Lower lobe of right lung (tissue), 2 donors: ENCODE results near the gene KRTAP12-3. TPM values are rescaled to one million over a fixed set of nuclear protein-coding genes. Genes with fewer than 3 reads are reported as not detected.
"Not testable (repeated sequence)": the region's sequence is repeated elsewhere in the genome, so short reads cannot be mapped to it uniquely, and the experiment has no call there.

Experiments
- ATAC-seq, 2 donors: fragments of 200-7000 bp; cut with Tn5 transposase; one replicate each; pipeline ENCODE4 v1.9.1; 2020 to 2022; ENCODE audit warnings: mild to moderate bottlenecking in 2 of 2, moderate library complexity in 2 of 2
- DNase-seq: peaks from one replicate; pipeline ENCODE4 v3.0.0-alpha.2; 2020
- H3K27ac ChIP-seq: fragments of 200-600 bp; one replicate; pipeline ENCODE4 v1.8.0; 2022
- H3K27me3 ChIP-seq: fragments of 200-600 bp; one replicate; pipeline ENCODE4 v1.8.0; 2022; ENCODE audit warnings: low read depth
- H3K36me3 ChIP-seq: fragments of 200-600 bp; one replicate; pipeline ENCODE4 v1.8.0; 2022; ENCODE audit warnings: mild to moderate bottlenecking
- H3K4me1 ChIP-seq: fragments of 200-600 bp; one replicate; pipeline ENCODE4 v1.8.0; 2022
- H3K4me3 ChIP-seq: fragments of 200-600 bp; one replicate; pipeline ENCODE4 v1.8.0; 2022; ENCODE audit warnings: mild to moderate bottlenecking
- H3K9me3 ChIP-seq: fragments of 200-600 bp; one replicate; pipeline ENCODE4 v1.8.0; 2022
- CTCF ChIP-seq: fragments of 200-600 bp; IDR thresholded peaks from one replicate; pipeline ENCODE4 v1.8.0; 2022; ENCODE audit warnings: antibody characterized with exemption, mild to moderate bottlenecking
- intact Hi-C: fragments of 100-400 bp; cut with DNase I; formaldehyde crosslinking; loops from one replicate; pipeline ENCODE4 v1.11.0; 2022
- total RNA-seq: library from RNA; stranded (reverse); fragmentation: NEBNext Ultra II Directional; extraction: Animal tissue kit (Norgen Biotek cat#: 25700); gene quantifications from one replicate; pipeline ENCODE4 v1.2.1, GENCODE V29; 2021
- donor health status: DM: no; HTN: yes; CAD: no; lungs with severe emphysema.

Gene KRTAP12-3
- total RNA-seq, 1 donor from 2014 or later, result not detected

- Histone ChIP-seq H3K9me3 (peaks cover 23% of the 10 kb centered on the region), H3K27ac (no peak overlapping the region), H3K4me1 (no peaks in the 10 kb centered on the region), H3K27me3 (peaks cover 38% of the 10 kb centered on the region), H3K36me3 (no peaks in the 10 kb centered on the region), H3K4me3 (no peak overlapping the region)
- intact Hi-C loops, result no loop called here
- ATAC-seq (no peak), DNase-seq (no peak)
- TF ChIP-seq CTCF, result no peak
These were observed 38.8 kb downstream of the KRTAP12-3 start for GRCh38 chr21:44696572-44696971.

- H3K4me1 ChIP-seq, DNase-seq, H3K4me3 ChIP-seq, H3K27ac ChIP-seq, ATAC-seq, H3K36me3 ChIP-seq, intact Hi-C loops: not testable (repeated sequence)
- peaks cover 45% of the 10 kb centered on the region for H3K27me3 ChIP-seq
- H3K9me3 ChIP-seq, result peaks cover 20% of the 10 kb centered on the region
These were observed 39.6 kb downstream of the KRTAP12-3 start, which contains the start of gene KRTAP10-12 for GRCh38 chr21:44697172-44697810. Gene KRTAP10-12 (plus strand): TSS chr21:44697172. CDS start chr21:44697202, 30 bp downstream.

- no peak overlapping the region for H3K4me3 ChIP-seq
- no peak overlapping the region for H3K27ac ChIP-seq
- DNase-seq (no peak), ATAC-seq (no peak)
- no peaks in the 10 kb centered on the region for H3K36me3 ChIP-seq
- no peak for TF ChIP-seq CTCF
- no peaks in the 10 kb centered on the region for H3K4me1 ChIP-seq
- H3K27me3 ChIP-seq, result peaks cover 50% of the 10 kb centered on the region
- H3K9me3 ChIP-seq, result peaks cover 12% of the 10 kb centered on the region
- intact Hi-C loops, result no loop called here
These were observed 40.3 kb downstream of the KRTAP12-3 start for GRCh38 chr21:44697811-44698734.

- Histone ChIP-seq H3K27me3 (peaks cover 63% of the 10 kb centered on the region), H3K4me3 (no peak overlapping the region), H3K36me3 (no peaks in the 10 kb centered on the region), H3K27ac (no peak overlapping the region), H3K4me1 (no peaks in the 10 kb centered on the region), H3K9me3 (no peaks in the 10 kb centered on the region)
- TF ChIP-seq CTCF, result no peak
- DNase-seq, result no peak
- intact Hi-C loops, result no loop called here
- ATAC-seq, result no peak
These were observed 41.8 kb downstream of the KRTAP12-3 start for GRCh38 chr21:44699502-44700001.

- peaks cover 66% of the 10 kb centered on the region for H3K27me3 ChIP-seq
- no peak for DNase-seq
- H3K27ac ChIP-seq, result no peak overlapping the region
- H3K4me3 ChIP-seq, result no peak overlapping the region
- H3K36me3 ChIP-seq, result no peaks in the 10 kb centered on the region
- no peaks in the 10 kb centered on the region for H3K9me3 ChIP-seq
- no peaks in the 10 kb centered on the region for H3K4me1 ChIP-seq
- no peak for TF ChIP-seq CTCF
- intact Hi-C loops, result no loop called here
- ATAC-seq, result no peak
These were observed 42.6 kb downstream of the KRTAP12-3 start for GRCh38 chr21:44700101-44701022.
